ENCODE measurements around the gene ZFP92.

Gene ZFP92

GRCh38 chrX:153408221-153408721, 3.0 kb upstream of the ZFP92 start:
- no peak for TF ChIP-seq CTCF (IDR thresholded peaks at IDR 0.05; ENCODE audit: insufficient read depth, low read length, poor library complexity, severe bottlenecking)
- DNase-seq (ENCODE audit: extremely low read depth, insufficient read length), result no peak
- no peaks in the 10 kb centered on the region for H3K27me3 ChIP-seq (replicated peaks; ENCODE audit: control insufficient read depth, insufficient read depth, low read length)
- H3K36me3 ChIP-seq (ENCODE audit: control insufficient read depth, insufficient read depth, low read length), result no peaks in the 10 kb centered on the region
- no peak overlapping the region for H3K4me3 ChIP-seq (replicated peaks; ENCODE audit: low read depth, low read length)

GRCh38 chrX:153408871-153409351, 2.4 kb upstream of the ZFP92 start:
- no peaks in the 10 kb centered on the region for H3K36me3 ChIP-seq (ENCODE audit: control insufficient read depth, insufficient read depth, low read length)
- no peak overlapping the region for H3K4me3 ChIP-seq (replicated peaks; ENCODE audit: low read depth, low read length)
- no peak for DNase-seq (ENCODE audit: extremely low read depth, insufficient read length)
- no peaks in the 10 kb centered on the region for H3K27me3 ChIP-seq (replicated peaks; ENCODE audit: control insufficient read depth, insufficient read depth, low read length)
- TF ChIP-seq CTCF (IDR thresholded peaks at IDR 0.05; ENCODE audit: insufficient read depth, low read length, poor library complexity, severe bottlenecking), result no peak

GRCh38 chrX:153409414-153410101, 1.7 kb upstream of the ZFP92 start:
- DNase-seq (ENCODE audit: extremely low read depth, insufficient read length), result no peak
- H3K36me3 ChIP-seq (ENCODE audit: control insufficient read depth, insufficient read depth, low read length), result no peaks in the 10 kb centered on the region
- H3K4me3 ChIP-seq (replicated peaks; ENCODE audit: low read depth, low read length), result no peak overlapping the region
- no peak for TF ChIP-seq CTCF (IDR thresholded peaks at IDR 0.05; ENCODE audit: insufficient read depth, low read length, poor library complexity, severe bottlenecking)
- no peaks in the 10 kb centered on the region for H3K27me3 ChIP-seq (replicated peaks; ENCODE audit: control insufficient read depth, insufficient read depth, low read length)

GRCh38 chrX:153410373-153410772, 899 bp upstream of the ZFP92 start:
- H3K4me3 ChIP-seq (replicated peaks; ENCODE audit: low read depth, low read length), result no peak overlapping the region
- TF ChIP-seq CTCF (IDR thresholded peaks at IDR 0.05; ENCODE audit: insufficient read depth, low read length, poor library complexity, severe bottlenecking), result no peak
- no peaks in the 10 kb centered on the region for H3K36me3 ChIP-seq (ENCODE audit: control insufficient read depth, insufficient read depth, low read length)
- no peaks in the 10 kb centered on the region for H3K27me3 ChIP-seq (replicated peaks; ENCODE audit: control insufficient read depth, insufficient read depth, low read length)
- DNase-seq (ENCODE audit: extremely low read depth, insufficient read length), result no peak

GRCh38 chrX:153410888-153411254, 401 bp upstream of the ZFP92 start:
- no peaks in the 10 kb centered on the region for H3K27me3 ChIP-seq (replicated peaks; ENCODE audit: control insufficient read depth, insufficient read depth, low read length)
- DNase-seq (ENCODE audit: extremely low read depth, insufficient read length), result no peak
- no peaks in the 10 kb centered on the region for H3K36me3 ChIP-seq (ENCODE audit: control insufficient read depth, insufficient read depth, low read length)
- TF ChIP-seq CTCF (IDR thresholded peaks at IDR 0.05; ENCODE audit: insufficient read depth, low read length, poor library complexity, severe bottlenecking), result no peak
- peak overlapping the region; percentile 61 for H3K4me3 ChIP-seq (replicated peaks; ENCODE audit: low read depth, low read length)

Data from GM06990 (cell line).